ENCODE results near the gene ZDHHC12. TPM values are rescaled to one million over a fixed set of nuclear protein-coding genes. Genes with fewer than 3 reads are reported as not detected.

ZDHHC12 gene
- total and polyA plus RNA-seq, 2 of the 13 experiments (the other 11 are each of a cell fraction or from before 2014, with no cell fraction given), result 25.4 to 28.0 TPM

DNA sequence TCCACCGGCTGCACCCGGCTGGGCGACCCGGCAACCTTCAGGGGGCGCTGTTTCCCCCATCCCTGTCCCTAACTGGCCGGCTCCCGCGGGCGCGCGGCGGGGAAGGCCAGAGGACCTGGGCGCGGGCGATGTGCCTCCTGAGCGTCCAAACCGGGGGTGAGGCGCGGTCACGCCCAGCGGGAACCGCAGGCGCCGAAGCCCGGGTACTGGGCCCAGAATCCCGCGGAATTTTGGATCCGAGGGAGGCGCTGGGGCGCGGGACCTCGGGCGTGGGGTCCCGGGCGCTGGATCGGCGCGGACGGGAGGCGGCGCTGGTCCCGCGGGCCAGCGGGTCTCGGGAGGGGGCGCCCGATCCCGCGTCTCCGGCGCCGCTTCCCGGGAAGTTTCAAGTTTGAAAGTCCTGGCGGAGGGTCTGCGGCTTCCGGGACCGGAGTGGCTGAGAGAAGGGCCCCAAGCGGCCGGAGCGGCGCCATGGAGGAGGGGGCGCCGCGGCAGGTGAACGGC is 21.4 kb downstream of the ZDHHC12 start, which contains the start of gene PKN3 (continued):
- TF ChIP-seq, protein P1, sequence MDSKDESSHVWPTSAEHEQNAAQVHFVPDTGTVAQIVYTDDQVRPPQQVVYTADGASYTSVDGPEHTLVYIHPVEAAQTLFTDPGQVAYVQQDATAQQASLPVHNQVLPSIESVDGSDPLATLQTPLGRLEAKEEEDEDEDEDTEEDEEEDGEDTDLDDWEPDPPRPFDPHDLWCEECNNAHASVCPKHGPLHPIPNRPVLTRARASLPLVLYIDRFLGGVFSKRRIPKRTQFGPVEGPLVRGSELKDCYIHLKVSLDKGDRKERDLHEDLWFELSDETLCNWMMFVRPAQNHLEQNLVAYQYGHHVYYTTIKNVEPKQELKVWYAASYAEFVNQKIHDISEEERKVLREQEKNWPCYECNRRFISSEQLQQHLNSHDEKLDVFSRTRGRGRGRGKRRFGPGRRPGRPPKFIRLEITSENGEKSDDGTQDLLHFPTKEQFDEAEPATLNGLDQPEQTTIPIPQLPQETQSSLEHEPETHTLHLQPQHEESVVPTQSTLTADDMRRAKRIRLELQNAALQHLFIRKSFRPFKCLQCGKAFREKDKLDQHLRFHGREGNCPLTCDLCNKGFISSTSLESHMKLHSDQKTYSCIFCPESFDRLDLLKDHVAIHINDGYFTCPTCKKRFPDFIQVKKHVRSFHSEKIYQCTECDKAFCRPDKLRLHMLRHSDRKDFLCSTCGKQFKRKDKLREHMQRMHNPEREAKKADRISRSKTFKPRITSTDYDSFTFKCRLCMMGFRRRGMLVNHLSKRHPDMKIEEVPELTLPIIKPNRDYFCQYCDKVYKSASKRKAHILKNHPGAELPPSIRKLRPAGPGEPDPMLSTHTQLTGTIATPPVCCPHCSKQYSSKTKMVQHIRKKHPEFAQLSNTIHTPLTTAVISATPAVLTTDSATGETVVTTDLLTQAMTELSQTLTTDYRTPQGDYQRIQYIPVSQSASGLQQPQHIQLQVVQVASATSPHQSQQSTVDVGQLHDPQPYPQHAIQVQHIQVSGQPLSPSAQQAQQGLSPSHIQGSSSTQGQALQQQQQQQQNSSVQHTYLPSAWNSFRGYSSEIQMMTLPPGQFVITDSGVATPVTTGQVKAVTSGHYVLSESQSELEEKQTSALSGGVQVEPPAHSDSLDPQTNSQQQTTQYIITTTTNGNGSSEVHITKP (CRISPR knock-in tag; IDR thresholded peaks at IDR 0.05; ENCODE audit: low read depth), result no peak
- peak; percentile 69 for TF ChIP-seq ZNF121 (CRISPR knock-in tag; IDR thresholded peaks at IDR 0.05)
- no peak; the same call in 1 of the 2 replicates for TF ChIP-seq ZNF891 (CRISPR knock-in tag; IDR thresholded peaks at IDR 0.05)
- peak; percentile 63; the same call in 1 of the 2 replicates for TF ChIP-seq ZNF563 (CRISPR knock-in tag; IDR thresholded peaks at IDR 0.05)
- TF ChIP-seq, protein P2, sequence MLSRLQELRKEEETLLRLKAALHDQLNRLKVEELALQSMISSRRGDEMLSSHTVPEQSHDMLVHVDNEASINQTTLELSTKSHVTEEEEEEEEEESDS (CRISPR knock-in tag; IDR thresholded peaks at IDR 0.05; ENCODE audit: borderline replicate concordance), result 0 out of 2 replicates have a peak, but pooled peaks have one; percentile 29
- no peak for TF ChIP-seq ZNF17 (CRISPR knock-in tag; IDR thresholded peaks at IDR 0.05)
- TF ChIP-seq PPARG (CRISPR knock-in tag; conservative IDR thresholded peaks at IDR 0.05), result peak; percentile 20; the same call in 1 of the 2 replicates
- no peak for TF ChIP-seq NFYC (CRISPR knock-in tag; IDR thresholded peaks at IDR 0.05)
- TF ChIP-seq, protein P3, sequence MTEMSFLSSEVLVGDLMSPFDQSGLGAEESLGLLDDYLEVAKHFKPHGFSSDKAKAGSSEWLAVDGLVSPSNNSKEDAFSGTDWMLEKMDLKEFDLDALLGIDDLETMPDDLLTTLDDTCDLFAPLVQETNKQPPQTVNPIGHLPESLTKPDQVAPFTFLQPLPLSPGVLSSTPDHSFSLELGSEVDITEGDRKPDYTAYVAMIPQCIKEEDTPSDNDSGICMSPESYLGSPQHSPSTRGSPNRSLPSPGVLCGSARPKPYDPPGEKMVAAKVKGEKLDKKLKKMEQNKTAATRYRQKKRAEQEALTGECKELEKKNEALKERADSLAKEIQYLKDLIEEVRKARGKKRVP (CRISPR knock-in tag; IDR thresholded peaks at IDR 0.05), result no peak
- no peak for TF ChIP-seq ATF1 (CRISPR knock-in tag; IDR thresholded peaks at IDR 0.05)
- TF ChIP-seq ZNF768 (CRISPR knock-in tag; IDR thresholded peaks at IDR 0.05), result no peak
- TF ChIP-seq KDM2A (CRISPR knock-in tag; IDR thresholded peaks at IDR 0.05; ENCODE audit: borderline replicate concordance, low read depth), result peak; percentile 87
- 0 out of 2 replicates have a peak, but pooled peaks have one; percentile 21 for TF ChIP-seq ZNF776 (CRISPR knock-in tag; IDR thresholded peaks at IDR 0.05)
- TF ChIP-seq HNRNPK (IDR thresholded peaks at IDR 0.05; ENCODE audit: low read depth, low read length, poor library complexity, severe bottlenecking), result peak; percentile 59
- no peak for TF ChIP-seq KLF12 (CRISPR knock-in tag; IDR thresholded peaks at IDR 0.05; ENCODE audit: borderline replicate concordance)
- TF ChIP-seq, protein P4, sequence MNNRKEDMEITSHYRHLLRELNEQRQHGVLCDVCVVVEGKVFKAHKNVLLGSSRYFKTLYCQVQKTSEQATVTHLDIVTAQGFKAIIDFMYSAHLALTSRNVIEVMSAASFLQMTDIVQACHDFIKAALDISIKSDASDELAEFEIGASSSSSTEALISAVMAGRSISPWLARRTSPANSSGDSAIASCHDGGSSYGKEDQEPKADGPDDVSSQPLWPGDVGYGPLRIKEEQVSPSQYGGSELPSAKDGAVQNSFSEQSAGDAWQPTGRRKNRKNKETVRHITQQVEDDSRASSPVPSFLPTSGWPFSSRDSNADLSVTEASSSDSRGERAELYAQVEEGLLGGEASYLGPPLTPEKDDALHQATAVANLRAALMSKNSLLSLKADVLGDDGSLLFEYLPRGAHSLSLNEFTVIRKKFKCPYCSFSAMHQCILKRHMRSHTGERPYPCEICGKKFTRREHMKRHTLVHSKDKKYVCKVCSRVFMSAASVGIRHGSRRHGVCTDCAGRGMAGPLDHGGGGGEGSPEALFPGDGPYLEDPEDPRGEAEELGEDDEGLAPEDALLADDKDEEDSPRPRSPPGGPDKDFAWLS (CRISPR knock-in tag; IDR thresholded peaks at IDR 0.05; ENCODE audit: borderline replicate concordance), result no peak
- no peak for TF ChIP-seq ZNF317 (CRISPR knock-in tag; IDR thresholded peaks at IDR 0.05)
- no peak for TF ChIP-seq SAFB2 (CRISPR knock-in tag; IDR thresholded peaks at IDR 0.05; ENCODE audit: borderline replicate concordance, low read depth)
- TF ChIP-seq ZNF296 (CRISPR knock-in tag; conservative IDR thresholded peaks at IDR 0.05), result no peak

All from HepG2 (cell line).